Endothelial cell of umbilical vein (primary cell): ENCODE measurements around the gene KDM3A. TPM values are rescaled to one million over a fixed set of nuclear protein-coding genes. Genes with fewer than 3 reads are reported as not detected.

Experiments
- BruUV-seq: library from RNA; stranded (reverse); fragments of 400-500 nt; replicated peaks from 2 replicates; lab custom pipeline; 2021; lab: Mats Ljungman, UMichigan
- CTCF ChIA-PET: fragments of 300-600, 350-600 bp; sonication (Branson Sonifier 250); formaldehyde crosslinking; loops from one replicate; lab custom pipeline; 2021; ENCODE audit warnings: antibody characterized with exemption, inconsistent platforms; lab: Charles Lee
- POLR2A ChIA-PET: fragments of 300-600, 350-600 bp; sonication (Branson Sonifier 250); formaldehyde crosslinking; loops from one replicate; lab custom pipeline; 2021; ENCODE audit warnings: antibody characterized with exemption, inconsistent platforms; lab: Charles Lee
- DNase-seq: peaks from one replicate; pipeline ENCODE4 v3.0.0-alpha.2; 2011; ENCODE audit warnings: low read depth, low spot score
- FAIRE-seq: peaks from 2 replicates; lab custom pipeline; 2011; peaks lifted over from hg19 to GRCh38; lab: Jason Lieb, UNC
- H2AFZ ChIP-seq: 2 replicates; pipeline ENCODE4 v1.6.0; 2012; ENCODE audit warnings: low read depth, low read length, control low read depth, inconsistent platforms
- H3K27ac ChIP-seq: 2 replicates; pipeline ENCODE4 v1.5.1; 2011; ENCODE audit warnings: low read depth, mild to moderate bottlenecking, control low read depth, low read length, moderate library complexity; ENCODE audit not compliant: insufficient read depth
- H3K27me3 ChIP-seq, 2 experiments: 2 replicates each; pipeline versions ENCODE4 v1.6.0 to v1.6.1; 2011; ENCODE audit warnings: low read length in 2 of 2, mixed read lengths in 1 of 2; ENCODE audit not compliant: control insufficient read depth in 2 of 2, insufficient read depth in 2 of 2
- H3K36me3 ChIP-seq, 2 experiments: 2 replicates in 1 of 2; 3 replicates in 1 of 2; pipeline ENCODE4 v1.5.1; 2011; ENCODE audit warnings: low read length in 2 of 2, mild to moderate bottlenecking in 1 of 2, moderate library complexity in 1 of 2; ENCODE audit not compliant: control insufficient read depth in 2 of 2, insufficient read depth in 2 of 2; ENCODE audit errors: extremely low read depth in 1 of 2
- H3K4me1 ChIP-seq: 3 replicates; pipeline ENCODE4 v1.5.1; 2011; ENCODE audit warnings: mild to moderate bottlenecking, low read length; ENCODE audit not compliant: control insufficient read depth, insufficient read depth; ENCODE audit errors: extremely low read depth
- H3K4me2 ChIP-seq: 2 replicates; pipeline ENCODE4 v1.6.1; 2011; ENCODE audit warnings: low read length, control low read depth, mixed read lengths; ENCODE audit not compliant: insufficient read depth
- H3K4me3 ChIP-seq, 3 experiments: fragments of 200-600 bp in 1 of 3; sonication (generic), shearing (Covaris generic) in 1 of 3; replicated peaks in 1 of 3; 2 replicates each; pipeline ENCODE4 v1.5.1; 2011 to 2016; ENCODE audit warnings: control low read depth in 3 of 3, low read length in 3 of 3, mild to moderate bottlenecking in 2 of 3, inconsistent platforms in 1 of 3, low read depth in 1 of 3, moderate library complexity in 1 of 3; ENCODE audit not compliant: insufficient read depth in 1 of 3
- H3K79me2 ChIP-seq: 2 replicates; pipeline ENCODE4 v1.6.0; 2012; ENCODE audit warnings: low read length, inconsistent platforms; ENCODE audit not compliant: control insufficient read depth, insufficient read depth
- H3K9ac ChIP-seq: replicated peaks from 2 replicates; pipeline ENCODE3; 2011; ENCODE audit warnings: low read length, control low read depth; ENCODE audit not compliant: insufficient read depth; ENCODE audit errors: extremely low read depth
- H3K9me1 ChIP-seq: replicated peaks from 3 replicates; pipeline ENCODE4 v1.6.0; 2011; ENCODE audit warnings: mild to moderate bottlenecking, low read length; ENCODE audit not compliant: control insufficient read depth, insufficient read depth; ENCODE audit errors: extremely low read depth
- H3K9me3 ChIP-seq: replicated peaks from 2 replicates; pipeline ENCODE4 v1.5.1; 2012; ENCODE audit warnings: low read length, inconsistent platforms; ENCODE audit not compliant: control insufficient read depth, insufficient read depth
- H4K20me1 ChIP-seq: replicated peaks from 2 replicates; pipeline ENCODE3; 2011; ENCODE audit warnings: mild to moderate bottlenecking, low read length; ENCODE audit not compliant: control insufficient read depth, insufficient read depth; ENCODE audit errors: extremely low read depth
- EZH2 ChIP-seq: IDR thresholded peaks from 2 replicates; pipeline ENCODE4 v1.6.1; 2012; ENCODE audit warnings: borderline replicate concordance, low read depth, mild to moderate bottlenecking, moderate library complexity, low read length, inconsistent platforms; ENCODE audit not compliant: severe bottlenecking
- FOS ChIP-seq: IDR thresholded peaks from 2 replicates; pipeline ENCODE4 v1.6.1; 2011; ENCODE audit warnings: mild to moderate bottlenecking, low read length, moderate library complexity, borderline replicate concordance; ENCODE audit not compliant: insufficient read depth
- GATA2 ChIP-seq: IDR thresholded peaks from 2 replicates; pipeline ENCODE4 v1.7.0; 2011; ENCODE audit warnings: low read depth, mild to moderate bottlenecking, moderate library complexity, mixed read lengths, low read length; ENCODE audit not compliant: insufficient read length, insufficient read depth
- JUN ChIP-seq: IDR thresholded peaks from 2 replicates; pipeline ENCODE4 v1.6.1; 2011; ENCODE audit warnings: borderline replicate concordance, low read depth; ENCODE audit not compliant: insufficient read length, insufficient read depth
- MYC ChIP-seq: IDR thresholded peaks from one replicate; pipeline ENCODE4 v1.6.1; 2011; ENCODE audit warnings: mild to moderate bottlenecking, low read depth, low read length
- POLR2A ChIP-seq: IDR thresholded peaks from 2 replicates; pipeline ENCODE4 v1.6.1; 2012; ENCODE audit warnings: low read depth, mild to moderate bottlenecking, control low read depth, low read length
- POLR2AphosphoS5 ChIP-seq: IDR thresholded peaks from 2 replicates; pipeline ENCODE4 v1.6.1; 2012; ENCODE audit warnings: low read depth, mild to moderate bottlenecking, control low read depth, low read length, moderate library complexity; ENCODE audit not compliant: insufficient read depth
- dilution Hi-C: fragments of 300-500 bp; cut with MboI; formaldehyde crosslinking; loops from one replicate; pipeline ENCODE4 v1.15.0; 2019; ENCODE audit warnings: low sequenced_read_pairs; ENCODE audit not compliant: extremely low pct_ligation_motif_present
- intact Hi-C: fragments of 100-400 bp; cut with micrococcal nuclease; formaldehyde crosslinking; loops from one replicate; pipeline ENCODE4 v1.10.0; 2022
- polyA plus RNA-seq, 4 experiments: library from polyadenylated mRNA; depleted of rRNA in 3 of 4; stranded (reverse) in 3 of 4; unstranded in 1 of 4; fragments of >200 nt; gene quantifications; 2 replicates each; pipeline versions ENCODE4 v1.2.1 to v1.2.3, GENCODE V29; 2011 to 2012; ENCODE audit warnings: missing spikeins in 1 of 4
- total RNA-seq: library from RNA; stranded (reverse); gene quantifications from 2 replicates; pipeline ENCODE4 v1.2.3, GENCODE V29; 2021
- TF ChIP-seq, protein P1 (sequence below): IDR thresholded peaks from 2 replicates; pipeline ENCODE4 v1.6.1; 2011; ENCODE audit not compliant: insufficient read depth, insufficient read length
- TF ChIP-seq, protein P2 (sequence below), 2 donors: IDR thresholded peaks; 1 replicate in 1 of 2; 2 replicates in 1 of 2; pipeline ENCODE4 v1.5.1; 2011; ENCODE audit warnings: low read length in 2 of 2, mild to moderate bottlenecking in 2 of 2, moderate library complexity in 2 of 2, control low read depth in 1 of 2, inconsistent platforms in 1 of 2, low read depth in 1 of 2; ENCODE audit not compliant: insufficient read depth in 1 of 2; ENCODE audit errors: extremely low read depth in 1 of 2

KDM3A gene
- total and polyA plus RNA-seq, 2 donors (not counting 3 experiments of a cell fraction or from before 2014, with no cell fraction given), result 13.5 to 29.5 TPM

DNA sequence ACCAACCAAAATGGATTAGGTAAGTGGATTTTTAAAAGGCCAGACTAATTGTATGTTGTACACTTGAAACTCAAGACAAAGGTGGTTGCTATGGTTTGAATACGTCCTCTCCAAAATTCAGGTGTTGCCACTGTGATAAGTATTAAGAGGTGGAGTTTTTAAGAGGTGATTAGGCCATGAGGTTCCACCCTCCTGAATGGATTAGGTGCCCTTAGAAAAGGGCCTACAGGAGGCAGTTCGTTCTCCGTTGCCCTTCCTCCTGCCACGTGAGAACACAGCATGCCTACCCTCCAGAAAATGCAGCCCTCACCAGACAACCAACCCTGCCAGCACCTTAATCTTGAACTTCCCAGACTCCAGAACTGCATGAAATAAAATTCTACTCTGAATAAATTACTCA, 70.9 kb downstream of the KDM3A start:
- H3K27me3 ChIP-seq, result no peaks in the 10 kb centered on the region
- FAIRE-seq (no peak), DNase-seq (no peak)
- H3K4me2 ChIP-seq, result no peak overlapping the region
- CTCF ChIA-PET, result no interaction called here
- H3K4me3 ChIP-seq, result no peak overlapping the region
- POLR2A ChIA-PET, result no interaction called here
- H2AFZ ChIP-seq, result no peak overlapping the region
- H3K27ac ChIP-seq, result no peak overlapping the region
- H3K9me1 ChIP-seq, result no peaks in the 10 kb centered on the region
- intact Hi-C loops (no loop called here), dilution Hi-C loops (no loop called here)
- no peaks in the 10 kb centered on the region for H3K4me1 ChIP-seq
- H3K9ac ChIP-seq, result no peak overlapping the region
- no peaks in the 10 kb centered on the region for H3K79me2 ChIP-seq
- H3K9me3 ChIP-seq, result no peaks in the 10 kb centered on the region
- H3K36me3 ChIP-seq, result peaks cover 4 to 11% of the 10 kb centered on the region in 2 experiments
- no TSS peak for BruUV-seq
- no peaks in the 10 kb centered on the region for H4K20me1 ChIP-seq
- no peak for TF ChIP-seq GATA2
- no peak for TF ChIP-seq JUN
- no peak for TF ChIP-seq POLR2A
- no peak for TF ChIP-seq EZH2
- TF ChIP-seq, protein P1, sequence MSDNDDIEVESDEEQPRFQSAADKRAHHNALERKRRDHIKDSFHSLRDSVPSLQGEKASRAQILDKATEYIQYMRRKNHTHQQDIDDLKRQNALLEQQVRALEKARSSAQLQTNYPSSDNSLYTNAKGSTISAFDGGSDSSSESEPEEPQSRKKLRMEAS, result no peak
- no peak for TF ChIP-seq POLR2AphosphoS5
- TF ChIP-seq MYC, result no peak
- TF ChIP-seq FOS, result no peak
- TF ChIP-seq, protein P2, sequence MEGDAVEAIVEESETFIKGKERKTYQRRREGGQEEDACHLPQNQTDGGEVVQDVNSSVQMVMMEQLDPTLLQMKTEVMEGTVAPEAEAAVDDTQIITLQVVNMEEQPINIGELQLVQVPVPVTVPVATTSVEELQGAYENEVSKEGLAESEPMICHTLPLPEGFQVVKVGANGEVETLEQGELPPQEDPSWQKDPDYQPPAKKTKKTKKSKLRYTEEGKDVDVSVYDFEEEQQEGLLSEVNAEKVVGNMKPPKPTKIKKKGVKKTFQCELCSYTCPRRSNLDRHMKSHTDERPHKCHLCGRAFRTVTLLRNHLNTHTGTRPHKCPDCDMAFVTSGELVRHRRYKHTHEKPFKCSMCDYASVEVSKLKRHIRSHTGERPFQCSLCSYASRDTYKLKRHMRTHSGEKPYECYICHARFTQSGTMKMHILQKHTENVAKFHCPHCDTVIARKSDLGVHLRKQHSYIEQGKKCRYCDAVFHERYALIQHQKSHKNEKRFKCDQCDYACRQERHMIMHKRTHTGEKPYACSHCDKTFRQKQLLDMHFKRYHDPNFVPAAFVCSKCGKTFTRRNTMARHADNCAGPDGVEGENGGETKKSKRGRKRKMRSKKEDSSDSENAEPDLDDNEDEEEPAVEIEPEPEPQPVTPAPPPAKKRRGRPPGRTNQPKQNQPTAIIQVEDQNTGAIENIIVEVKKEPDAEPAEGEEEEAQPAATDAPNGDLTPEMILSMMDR (IDR thresholded peaks at IDR 0.05; ENCODE audit: extremely low read depth in 1 of 2, insufficient read depth in 1 of 2, low read depth in 1 of 2, low read length in 2 of 2), result no peak
